ENCODE results near the gene NPFFR2. TPM values are rescaled to one million over a fixed set of nuclear protein-coding genes. Genes with fewer than 3 reads are reported as not detected.
"Not testable (repeated sequence)": the region's sequence is repeated elsewhere in the genome, so short reads cannot be mapped to it uniquely, and the experiment has no call there.

NPFFR2 gene
- total RNA-seq, 2 donors from 2014 or later: not detected

DNA sequence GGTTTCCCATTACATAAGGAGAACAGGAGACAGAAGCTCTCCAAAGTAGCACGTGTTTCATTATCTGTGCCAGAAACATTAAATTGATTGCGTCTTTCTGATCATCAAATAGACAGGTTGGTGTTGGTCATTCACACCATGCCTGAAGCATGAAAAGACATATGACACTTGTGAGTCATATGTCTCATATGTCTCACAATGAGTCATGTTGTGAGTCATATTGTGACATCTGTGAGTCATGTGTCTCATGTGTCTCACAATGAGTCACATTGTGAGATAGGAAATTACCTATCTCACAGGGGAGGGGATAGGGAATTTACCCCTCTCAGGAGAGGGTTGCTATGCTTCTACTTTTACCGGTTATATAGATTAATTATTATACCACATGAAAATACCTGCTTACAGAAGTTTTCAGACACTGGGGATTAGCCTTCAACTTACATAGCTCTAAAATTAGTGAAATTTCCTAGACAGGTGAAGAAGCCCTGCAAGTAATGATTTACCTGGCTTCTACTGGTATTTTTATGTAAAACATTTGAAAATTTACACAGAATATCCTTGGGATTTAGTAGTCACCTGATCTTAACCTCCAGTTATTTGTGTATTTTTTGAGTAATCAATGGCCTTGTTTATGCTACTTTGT is 80.8 kb downstream of the NPFFR2 start:
- no peak for DNase-seq (ENCODE audit: low spot score)
- TF ChIP-seq, protein P1, sequence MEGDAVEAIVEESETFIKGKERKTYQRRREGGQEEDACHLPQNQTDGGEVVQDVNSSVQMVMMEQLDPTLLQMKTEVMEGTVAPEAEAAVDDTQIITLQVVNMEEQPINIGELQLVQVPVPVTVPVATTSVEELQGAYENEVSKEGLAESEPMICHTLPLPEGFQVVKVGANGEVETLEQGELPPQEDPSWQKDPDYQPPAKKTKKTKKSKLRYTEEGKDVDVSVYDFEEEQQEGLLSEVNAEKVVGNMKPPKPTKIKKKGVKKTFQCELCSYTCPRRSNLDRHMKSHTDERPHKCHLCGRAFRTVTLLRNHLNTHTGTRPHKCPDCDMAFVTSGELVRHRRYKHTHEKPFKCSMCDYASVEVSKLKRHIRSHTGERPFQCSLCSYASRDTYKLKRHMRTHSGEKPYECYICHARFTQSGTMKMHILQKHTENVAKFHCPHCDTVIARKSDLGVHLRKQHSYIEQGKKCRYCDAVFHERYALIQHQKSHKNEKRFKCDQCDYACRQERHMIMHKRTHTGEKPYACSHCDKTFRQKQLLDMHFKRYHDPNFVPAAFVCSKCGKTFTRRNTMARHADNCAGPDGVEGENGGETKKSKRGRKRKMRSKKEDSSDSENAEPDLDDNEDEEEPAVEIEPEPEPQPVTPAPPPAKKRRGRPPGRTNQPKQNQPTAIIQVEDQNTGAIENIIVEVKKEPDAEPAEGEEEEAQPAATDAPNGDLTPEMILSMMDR (IDR thresholded peaks at IDR 0.05): no peak
- Histone ChIP-seq H3K4me3 (no peak overlapping the region), H3K27ac (no peak overlapping the region), H3K9me3 (no peaks in the 10 kb centered on the region), H3K27me3 (no peaks in the 10 kb centered on the region), H3K36me3 (no peaks in the 10 kb centered on the region), H3K4me1 (no peaks in the 10 kb centered on the region)

DNA sequence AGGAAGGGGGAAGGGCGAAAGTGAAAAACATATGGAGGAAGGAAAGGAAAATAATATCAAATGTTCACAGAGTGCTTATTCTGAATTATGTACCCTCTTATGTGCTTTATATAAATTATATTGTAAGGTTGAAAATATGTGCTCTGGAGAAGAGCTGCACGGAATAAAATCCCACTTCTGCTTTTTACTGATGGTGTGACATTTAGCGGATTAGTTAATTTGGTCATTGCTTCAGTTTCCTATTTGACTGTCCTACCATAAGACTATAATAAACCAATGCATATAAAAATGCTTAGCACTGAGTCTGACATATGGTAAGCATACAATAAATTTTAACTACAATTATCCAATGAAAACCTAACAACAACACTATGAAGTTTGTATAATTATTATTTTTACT is 86.2 kb downstream of the NPFFR2 start:
- no peak overlapping the region for H3K27ac ChIP-seq
- no peak for DNase-seq (ENCODE audit: low spot score)
- TF ChIP-seq, protein P1 (IDR thresholded peaks at IDR 0.05): no peak

DNA sequence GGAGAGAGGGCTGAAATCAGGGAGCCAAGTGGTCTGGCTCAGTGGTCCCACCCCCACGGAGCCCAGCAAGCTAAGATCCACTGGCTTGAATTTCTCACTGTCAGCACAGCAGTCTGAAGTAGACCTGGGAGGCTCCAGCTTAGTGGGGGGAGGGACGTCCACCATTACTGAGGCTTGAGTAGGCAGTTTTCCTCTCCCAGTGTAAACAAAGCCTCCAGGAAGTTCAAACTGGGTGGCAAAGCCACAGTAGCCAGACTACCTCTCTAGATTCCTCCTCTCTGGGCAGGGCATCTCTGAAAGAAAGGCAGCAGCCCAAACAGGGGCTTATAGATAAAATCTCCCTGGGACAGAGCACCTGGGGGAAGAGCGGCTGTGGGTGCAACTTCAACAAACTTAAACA is 88.1 kb downstream of the NPFFR2 start:
- H3K27ac ChIP-seq: no peak overlapping the region
- no peak overlapping the region for H3K4me3 ChIP-seq
- no peaks in the 10 kb centered on the region for H3K27me3 ChIP-seq
- no peaks in the 10 kb centered on the region for H3K36me3 ChIP-seq
- no peaks in the 10 kb centered on the region for H3K4me1 ChIP-seq
- no peaks in the 10 kb centered on the region for H3K9me3 ChIP-seq
- TF ChIP-seq, protein P1 (IDR thresholded peaks at IDR 0.05): no peak
- DNase-seq (ENCODE audit: low spot score): no peak

More for the DNA sequence above, 86.2 kb downstream of the NPFFR2 start:
- Histone ChIP-seq H3K27me3 (no peaks in the 10 kb centered on the region), H3K9me3 (no peaks in the 10 kb centered on the region), H3K4me1 (no peaks in the 10 kb centered on the region), H3K4me3 (no peak overlapping the region), H3K36me3 (no peaks in the 10 kb centered on the region)

DNA sequence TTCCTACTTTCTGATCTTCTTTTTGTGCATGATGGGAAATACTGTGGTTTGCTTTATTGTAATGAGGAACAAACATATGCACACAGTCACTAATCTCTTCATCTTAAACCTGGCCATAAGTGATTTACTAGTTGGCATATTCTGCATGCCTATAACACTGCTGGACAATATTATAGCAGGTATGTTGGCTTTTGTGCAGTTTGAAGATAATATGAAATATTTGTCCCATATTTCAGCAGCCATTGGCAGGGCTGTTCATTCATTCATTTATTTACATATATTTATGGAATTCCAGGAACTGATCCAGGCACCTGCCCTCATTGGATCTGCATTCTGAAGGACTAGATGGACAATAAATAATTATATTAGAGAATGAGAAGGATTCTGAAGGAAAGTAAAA is 96.9 kb downstream of the NPFFR2 start:
- no peaks in the 10 kb centered on the region for H3K27me3 ChIP-seq
- no peak overlapping the region for H3K4me3 ChIP-seq
- H3K9me3 ChIP-seq: no peaks in the 10 kb centered on the region
- H3K36me3 ChIP-seq: no peaks in the 10 kb centered on the region
- TF ChIP-seq, protein P1 (IDR thresholded peaks at IDR 0.05): no peak
- no peaks in the 10 kb centered on the region for H3K4me1 ChIP-seq
- no peak overlapping the region for H3K27ac ChIP-seq
- no peak for DNase-seq (ENCODE audit: low spot score)

DNA sequence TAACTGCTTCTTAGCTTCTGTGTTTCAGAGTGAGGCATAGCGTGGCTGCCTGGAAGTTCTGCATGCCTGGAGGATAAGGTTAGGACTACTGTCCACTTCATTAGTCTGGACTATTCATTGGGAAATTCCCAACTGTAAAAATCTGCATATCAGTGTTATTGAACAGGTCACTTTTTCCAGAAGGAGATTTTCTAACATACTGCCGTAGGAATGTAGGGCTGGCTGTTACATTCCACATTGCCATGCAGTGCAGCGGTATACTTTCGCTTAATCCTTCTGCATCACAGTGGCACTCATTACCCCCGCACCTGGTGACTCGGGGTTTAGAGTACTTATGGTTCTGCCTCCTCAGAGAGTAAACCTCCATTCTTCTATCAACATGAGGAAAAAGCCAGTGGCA is 104.6 kb downstream of the NPFFR2 start:
- TF ChIP-seq, protein P1 (IDR thresholded peaks at IDR 0.05): no peak
- no peak overlapping the region for H3K27ac ChIP-seq
- no peaks in the 10 kb centered on the region for H3K36me3 ChIP-seq
- no peaks in the 10 kb centered on the region for H3K27me3 ChIP-seq
- DNase-seq (ENCODE audit: low spot score): no peak
- H3K4me3 ChIP-seq: no peak overlapping the region
- H3K9me3 ChIP-seq: peaks cover 0 to 8% of the 10 kb centered on the region in 2 donors
- H3K4me1 ChIP-seq: no peaks in the 10 kb centered on the region

DNA sequence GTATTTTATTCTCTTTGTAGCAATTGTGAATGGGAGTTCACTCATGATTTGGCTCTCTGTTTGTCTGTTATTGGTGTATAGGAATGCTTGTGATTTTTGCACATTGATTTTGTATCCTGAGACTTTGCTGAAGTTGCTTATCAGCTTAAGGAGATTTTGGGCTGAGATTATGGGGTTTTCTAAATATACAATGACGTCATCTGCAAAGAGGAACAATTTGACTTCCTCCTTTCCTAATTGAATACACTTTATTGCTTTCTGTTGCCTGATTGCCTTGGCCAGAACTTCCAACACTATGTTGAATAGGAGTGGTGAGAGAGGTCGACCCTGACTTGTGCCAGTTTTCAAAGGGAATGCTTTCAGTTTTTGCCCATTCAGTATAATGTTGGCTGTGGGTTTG is 108.2 kb downstream of the NPFFR2 start:
- not testable (repeated sequence) for H3K36me3 ChIP-seq; DNase-seq (ENCODE audit: low spot score); H3K9me3 ChIP-seq; H3K27me3 ChIP-seq; H3K27ac ChIP-seq; H3K4me1 ChIP-seq; H3K4me3 ChIP-seq
